ENCODE results near the gene FTL. TPM values are rescaled to one million over a fixed set of nuclear protein-coding genes. Genes with fewer than 3 reads are reported as not detected.

The FTL gene
- total and polyA plus RNA-seq, 8 donors = 1,292 to 8,824 (median 3,975) TPM

- Histone ChIP-seq H3K36me3 (peaks cover 38 to 74% (median 67%) of the 10 kb centered on the region in 4 donors), H3K4me3 (no peak overlapping the region), H3K9me3 (no peaks in the 10 kb centered on the region), H3K27me3 (no peaks in the 10 kb centered on the region), H3K4me1 (peaks cover 20 to 30% (median 27%) of the 10 kb centered on the region in 4 donors), H3K27ac (no peak overlapping the region)
- intact Hi-C loops (cut with DNase I; ENCODE audit: low total_unique reads) = no loop called here
- TF ChIP-seq POLR2AphosphoS5 (IDR thresholded peaks at IDR 0.05) (no peak), POLR2A (IDR thresholded peaks at IDR 0.05) (no peak), EP300 (IDR thresholded peaks at IDR 0.05) (no peak), CTCF (IDR thresholded peaks at IDR 0.05) (no peak)
- DNase-seq = no peak
- WGBS, 5 donors = 91 to 97% (median 93%) methylated on average over 9 of the region's 9 CpGs
These were observed 23.8 kb downstream of the FTL start for GRCh38 chr19:48988860-48989259.

GRCh38 chr19:48989701-48990291 is 24.7 kb downstream of the FTL start:
- no peak for DNase-seq
- TF ChIP-seq EP300 (IDR thresholded peaks at IDR 0.05) = no peak
- no peak for TF ChIP-seq POLR2A (IDR thresholded peaks at IDR 0.05)
- no peak for TF ChIP-seq CTCF (IDR thresholded peaks at IDR 0.05)
- TF ChIP-seq POLR2AphosphoS5 (IDR thresholded peaks at IDR 0.05) = no peak
- H3K27me3 ChIP-seq = no peaks in the 10 kb centered on the region
- H3K4me3 ChIP-seq = no peak overlapping the region
- 81 to 88% (median 85%) methylated on average over 16 to 17 of the region's 17 CpGs for WGBS, 5 donors
- peak overlapping the region in 1 of 5 donors; percentile 56 for H3K27ac ChIP-seq
- peaks cover 28 to 39% (median 36%) of the 10 kb centered on the region in 4 donors for H3K4me1 ChIP-seq
- H3K36me3 ChIP-seq = peaks cover 28 to 64% (median 58%) of the 10 kb centered on the region in 4 donors
- no peaks in the 10 kb centered on the region for H3K9me3 ChIP-seq
- intact Hi-C loops (cut with DNase I; ENCODE audit: low total_unique reads) = no loop called here

GRCh38 chr19:48990400-48990799 is 25.3 kb downstream of the FTL start:
- Histone ChIP-seq H3K36me3 (peaks cover 22 to 58% (median 52%) of the 10 kb centered on the region in 4 donors), H3K4me1 (peaks cover 32 to 45% (median 40%) of the 10 kb centered on the region in 4 donors), H3K27ac (peak overlapping the region in 2 of 5 donors; percentile 56 to 96), H3K9me3 (no peaks in the 10 kb centered on the region), H3K27me3 (no peaks in the 10 kb centered on the region), H3K4me3 (no peak overlapping the region)
- no peak for DNase-seq
- TF ChIP-seq POLR2A (IDR thresholded peaks at IDR 0.05) (no peak), EP300 (IDR thresholded peaks at IDR 0.05) (no peak), CTCF (IDR thresholded peaks at IDR 0.05) (no peak), POLR2AphosphoS5 (IDR thresholded peaks at IDR 0.05) (no peak)
- intact Hi-C loops (cut with DNase I; ENCODE audit: low total_unique reads) = no loop called here
- 74 to 90% (median 76%) methylated on average over 4 of the region's 4 CpGs for WGBS, 5 donors

- H3K4me3 ChIP-seq = peak overlapping the region; percentile 57 to 81 (median 71)
- TF ChIP-seq POLR2A (IDR thresholded peaks at IDR 0.05) (no peak), EP300 (IDR thresholded peaks at IDR 0.05) (no peak), POLR2AphosphoS5 (IDR thresholded peaks at IDR 0.05) (no peak), CTCF (IDR thresholded peaks at IDR 0.05) (no peak)
- H3K4me1 ChIP-seq = peaks cover 32 to 47% (median 42%) of the 10 kb centered on the region in 4 donors
- H3K36me3 ChIP-seq = peaks cover 19 to 51% (median 45%) of the 10 kb centered on the region in 4 donors
- no peak for DNase-seq
- H3K27me3 ChIP-seq = no peaks in the 10 kb centered on the region
- H3K27ac ChIP-seq = peak overlapping the region in 4 of 5 donors; percentile 85 to 96 (median 94)
- 82 to 91% (median 86%) methylated on average over 18 to 22 of the region's 22 CpGs for WGBS, 5 donors
- H3K9me3 ChIP-seq = no peaks in the 10 kb centered on the region
- intact Hi-C loops (cut with DNase I; ENCODE audit: low total_unique reads) = no loop called here
These were observed 26.0 kb downstream of the FTL start for GRCh38 chr19:48991011-48991609.
